Activated CD4-positive, alpha-beta T cell treated with anti-CD3 and anti-CD28 coated beads for 36 hours (primary cell): ENCODE results near the gene ERC2. TPM values are rescaled to one million over a fixed set of nuclear protein-coding genes. Genes with fewer than 3 reads are reported as not detected.
"Not testable (repeated sequence)": the region's sequence is repeated elsewhere in the genome, so short reads cannot be mapped to it uniquely, and the experiment has no call there.

Experiments used
- ATAC-seq: fragments of 200-7000 bp; cut with Tn5 transposase; one replicate; pipeline ENCODE4 v1.10.0; 2021; ENCODE audit warnings: mild to moderate bottlenecking, moderate library complexity
- CTCF ChIA-PET: fragments of 350-600 bp; sonication (Branson Sonifier 250); formaldehyde crosslinking; loops from one replicate; lab custom pipeline; 2021; ENCODE audit warnings: antibody characterized with exemption; lab: Charles Lee
- POLR2A ChIA-PET: fragments of 350-600 bp; sonication (Branson Sonifier 250); formaldehyde crosslinking; loops from one replicate; lab custom pipeline; 2021; ENCODE audit warnings: antibody characterized with exemption, inconsistent platforms; lab: Charles Lee
- DNase-seq: peaks from one replicate; pipeline ENCODE4 v3.0.0-alpha.2; 2020
- H3K27ac Mint-ChIP-seq: one replicate; pipeline ENCODE4 v1.8.0; 2021; ENCODE audit warnings: mixed read lengths
- H3K27me3 Mint-ChIP-seq: one replicate; pipeline ENCODE4 v1.8.0; 2021; ENCODE audit warnings: mixed read lengths
- H3K36me3 Mint-ChIP-seq: one replicate; pipeline ENCODE4 v1.8.0; 2021; ENCODE audit warnings: low read depth, mixed read lengths
- H3K4me1 Mint-ChIP-seq: one replicate; pipeline ENCODE4 v1.8.0; 2021; ENCODE audit warnings: mixed read lengths
- H3K4me3 Mint-ChIP-seq: one replicate; pipeline ENCODE4 v1.8.0; 2021; ENCODE audit warnings: mild to moderate bottlenecking, moderate library complexity, mixed read lengths
- H3K9me3 Mint-ChIP-seq: one replicate; pipeline ENCODE4 v1.8.0; 2021; ENCODE audit warnings: low read depth, mixed read lengths
- intact Hi-C, 2 experiments: fragments of 100-400 bp; cut with DNase I in 1 of 2; cut with micrococcal nuclease in 1 of 2; formaldehyde crosslinking; loops; one replicate each; pipeline versions ENCODE4 v1.14.2 to v1.15.1; 2022 to 2024; cut with DNase I, micrococcal nuclease
- total RNA-seq, 2 experiments: library from RNA; stranded (reverse); gene quantifications; one replicate each; pipeline ENCODE4 v1.2.3, GENCODE V29; 2021

The ERC2 gene
- total RNA-seq, 2 experiments from 2014 or later, result not detected

DNA sequence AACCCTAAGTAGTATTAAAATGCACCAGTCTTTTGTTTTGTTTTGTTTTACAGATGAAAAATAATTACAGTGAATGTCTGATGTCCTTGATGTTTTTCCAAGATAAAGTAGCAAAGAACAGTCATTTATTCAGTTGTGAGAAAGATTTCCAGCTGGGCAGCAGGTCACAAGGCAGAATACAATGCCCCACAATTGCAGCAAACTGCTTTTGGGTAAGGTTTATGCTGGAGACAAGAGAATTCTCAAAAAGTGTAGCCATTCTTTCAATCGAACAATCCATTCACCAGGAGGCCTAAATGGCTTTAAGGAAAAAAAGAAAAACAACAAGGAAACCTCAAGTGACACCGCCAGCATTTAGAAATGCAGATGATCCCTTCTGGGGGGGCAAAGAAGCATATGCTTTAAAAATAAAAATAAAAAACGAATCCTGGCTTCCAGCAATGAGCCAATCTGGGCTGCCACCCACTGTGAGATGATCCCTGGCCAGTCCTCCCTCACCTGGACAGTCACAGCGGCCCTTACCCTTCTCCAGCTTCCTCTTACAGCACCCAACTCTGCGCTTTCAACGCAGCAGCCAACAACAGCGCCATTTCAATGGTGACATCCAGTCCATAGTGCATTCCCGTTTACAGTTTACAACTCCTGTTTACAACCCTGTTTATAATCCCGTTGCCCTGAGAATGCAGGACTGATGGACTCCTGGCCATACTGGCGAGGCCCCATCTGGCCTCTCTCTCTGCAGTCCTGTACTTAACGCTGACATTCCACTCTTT lies 955.5 kb downstream of the ERC2 start:
- no peak for DNase-seq
- Mint-ChIP-seq H3K27me3 (peaks cover 2% of the 10 kb centered on the region), H3K4me1 (no peaks in the 10 kb centered on the region), H3K9me3 (no peaks in the 10 kb centered on the region), H3K36me3 (no peaks in the 10 kb centered on the region), H3K4me3 (no peak overlapping the region), H3K27ac (no peak overlapping the region)
- no peak for ATAC-seq
- intact Hi-C loops, result no loop called here
- ChIA-PET POLR2A (no interaction called here), CTCF (no interaction called here)

DNA sequence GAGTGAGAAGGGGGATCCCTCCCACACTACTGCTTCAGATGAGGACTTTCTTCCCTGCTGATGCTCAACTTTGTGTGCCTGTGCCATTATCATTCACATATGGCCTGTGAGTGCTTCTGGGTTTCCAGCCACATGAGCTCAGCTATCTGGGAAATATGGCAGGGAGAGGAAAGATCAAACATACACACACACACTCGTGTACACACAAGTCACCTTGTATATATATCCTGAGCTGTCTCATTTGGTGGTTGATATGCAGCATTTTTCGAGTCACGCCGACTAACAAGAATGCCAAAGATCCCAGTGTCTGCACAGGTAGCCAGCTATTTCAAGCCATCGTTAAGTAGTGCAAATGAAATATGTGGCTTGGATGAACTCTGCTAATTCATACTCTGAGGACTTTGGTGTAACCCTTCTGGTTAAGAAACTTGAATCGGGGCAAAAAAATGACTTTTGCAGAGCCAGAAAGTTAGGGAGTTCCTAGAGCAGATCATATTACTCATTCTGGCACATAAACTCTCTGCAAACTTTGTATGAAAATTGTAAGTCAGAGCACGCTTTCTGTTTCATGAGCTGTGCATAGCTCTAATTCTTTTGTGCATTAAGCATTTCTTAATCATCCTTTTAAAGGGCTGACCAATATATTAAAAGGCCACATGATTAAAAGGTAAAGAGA lies 956.2 kb downstream of the ERC2 start:
- CTCF ChIA-PET, result interaction anchor here (0.6 kb wide), 1 partner anchor 49 kb away, joined by 3 read pairs; no protein-coding TSS in a partner anchor
- ATAC-seq, result no peak
- intact Hi-C loops, result no loop called here

DNA sequence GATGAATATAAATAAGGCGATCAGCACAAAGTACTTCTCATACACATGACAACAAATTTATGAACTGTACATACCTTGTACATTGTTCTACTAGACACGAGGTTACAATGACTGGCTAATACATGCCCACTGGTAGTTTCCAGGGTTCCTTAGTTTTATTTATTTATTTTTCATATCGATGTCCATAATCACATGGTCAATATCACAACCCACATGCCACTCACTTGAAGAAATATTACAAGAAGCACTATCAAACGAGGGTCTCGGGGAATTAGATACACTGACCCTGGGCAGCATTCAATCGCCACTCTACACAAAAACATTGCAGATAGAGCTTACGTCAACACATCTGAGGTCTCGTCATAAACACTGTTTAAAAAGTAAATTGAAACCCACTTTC lies 959.9 kb downstream of the ERC2 start:
- POLR2A ChIA-PET, result no interaction called here
- CTCF ChIA-PET, result no interaction called here
- H3K27me3 Mint-ChIP-seq, result peaks cover 2% of the 10 kb centered on the region
- no peak for ATAC-seq
- no peak overlapping the region for H3K27ac Mint-ChIP-seq
- DNase-seq, result no peak
- no peaks in the 10 kb centered on the region for H3K4me1 Mint-ChIP-seq
- H3K9me3 Mint-ChIP-seq, result no peaks in the 10 kb centered on the region
- no peak overlapping the region for H3K4me3 Mint-ChIP-seq
- intact Hi-C loops, result no loop called here
- no peaks in the 10 kb centered on the region for H3K36me3 Mint-ChIP-seq

More for the DNA sequence above, 956.2 kb downstream of the ERC2 start:
- Mint-ChIP-seq H3K27me3 (peaks cover 4% of the 10 kb centered on the region), H3K36me3 (no peaks in the 10 kb centered on the region), H3K27ac (no peak overlapping the region), H3K4me1 (no peaks in the 10 kb centered on the region), H3K4me3 (no peak overlapping the region), H3K9me3 (no peaks in the 10 kb centered on the region)
- DNase-seq, result no peak
- POLR2A ChIA-PET, result no interaction called here

DNA sequence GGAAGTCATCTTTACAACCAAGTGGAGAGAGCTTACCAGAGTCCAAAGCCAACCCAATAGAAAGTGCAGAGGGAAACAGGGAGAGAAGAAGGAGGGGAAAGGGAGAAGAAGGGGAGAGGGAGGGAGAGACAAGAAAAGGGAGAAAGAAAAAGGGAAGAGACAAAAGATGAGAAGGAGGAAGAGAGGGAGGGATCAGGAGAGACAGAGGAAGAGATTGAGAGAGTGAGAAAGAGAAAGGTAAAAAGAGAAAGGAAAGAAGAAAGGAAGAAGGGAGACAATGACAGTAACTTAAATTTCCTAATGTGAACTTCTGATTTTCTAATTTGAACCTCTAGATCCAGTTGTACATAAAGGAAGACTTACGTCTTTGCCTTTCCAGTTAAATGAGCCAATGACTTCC lies 960.5 kb downstream of the ERC2 start:
- no peaks in the 10 kb centered on the region for H3K4me1 Mint-ChIP-seq
- intact Hi-C loops, result no loop called here
- no peak overlapping the region for H3K27ac Mint-ChIP-seq
- no peak for ATAC-seq
- no peaks in the 10 kb centered on the region for H3K36me3 Mint-ChIP-seq
- POLR2A ChIA-PET, result no interaction called here
- DNase-seq, result no peak
- H3K4me3 Mint-ChIP-seq, result no peak overlapping the region
- CTCF ChIA-PET, result interaction anchor here (0.6 kb wide), 1 partner anchor 981 kb away, joined by 3 read pairs; no protein-coding TSS in a partner anchor
- H3K27me3 Mint-ChIP-seq, result peaks cover 2% of the 10 kb centered on the region
- no peaks in the 10 kb centered on the region for H3K9me3 Mint-ChIP-seq

DNA sequence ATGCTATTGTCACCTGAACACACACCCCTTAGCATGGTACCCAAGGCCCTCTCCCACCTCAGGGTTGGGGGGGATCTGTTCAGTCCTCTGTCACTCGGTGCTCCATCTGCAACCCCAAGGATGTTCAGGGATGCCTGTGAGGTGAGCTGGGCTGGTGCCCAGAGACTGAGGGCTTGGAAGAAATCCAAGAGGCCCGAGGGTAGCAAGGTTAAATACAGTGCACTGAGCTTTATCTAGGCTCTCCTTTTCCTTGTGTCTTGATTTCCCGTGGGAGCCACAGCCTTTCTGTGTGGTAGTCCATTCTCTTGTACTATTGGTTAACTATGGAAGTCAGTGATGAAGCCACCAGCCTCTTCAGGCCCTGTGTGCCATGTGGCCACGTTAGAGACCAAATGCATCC lies 962.5 kb downstream of the ERC2 start:
- ATAC-seq (no peak), DNase-seq (no peak)
- H3K4me3 Mint-ChIP-seq, result no peak overlapping the region
- H3K27me3 Mint-ChIP-seq, result peaks cover 2% of the 10 kb centered on the region
- H3K27ac Mint-ChIP-seq, result no peak overlapping the region
- intact Hi-C loops, result no loop called here
- CTCF ChIA-PET, result no interaction called here
- H3K9me3 Mint-ChIP-seq, result no peaks in the 10 kb centered on the region
- no peaks in the 10 kb centered on the region for H3K36me3 Mint-ChIP-seq
- no peaks in the 10 kb centered on the region for H3K4me1 Mint-ChIP-seq
- POLR2A ChIA-PET, result no interaction called here

DNA sequence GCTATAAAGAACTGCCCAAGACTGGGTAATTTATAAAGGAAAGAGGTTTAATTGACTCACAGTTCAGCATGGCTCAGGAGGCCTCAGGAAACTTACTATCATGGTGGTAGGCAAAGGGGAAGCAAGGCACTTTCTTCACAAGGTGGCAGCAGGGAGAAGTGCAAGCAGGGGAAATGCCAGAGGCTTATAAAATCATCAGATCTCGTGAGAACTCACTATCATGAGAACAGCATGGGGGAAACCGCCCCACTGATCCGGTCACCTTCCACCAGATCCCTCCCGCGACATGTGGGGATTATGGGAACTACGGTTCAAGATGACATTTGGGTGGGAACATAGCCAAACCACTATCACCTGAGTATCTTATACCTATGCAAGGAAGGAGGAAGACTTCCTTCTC lies 963.2 kb downstream of the ERC2 start:
- ATAC-seq, DNase-seq, H3K4me1 Mint-ChIP-seq, intact Hi-C loops, H3K9me3 Mint-ChIP-seq, H3K27me3 Mint-ChIP-seq, H3K36me3 Mint-ChIP-seq, H3K4me3 Mint-ChIP-seq, CTCF ChIA-PET, H3K27ac Mint-ChIP-seq, POLR2A ChIA-PET: not testable (repeated sequence)

DNA sequence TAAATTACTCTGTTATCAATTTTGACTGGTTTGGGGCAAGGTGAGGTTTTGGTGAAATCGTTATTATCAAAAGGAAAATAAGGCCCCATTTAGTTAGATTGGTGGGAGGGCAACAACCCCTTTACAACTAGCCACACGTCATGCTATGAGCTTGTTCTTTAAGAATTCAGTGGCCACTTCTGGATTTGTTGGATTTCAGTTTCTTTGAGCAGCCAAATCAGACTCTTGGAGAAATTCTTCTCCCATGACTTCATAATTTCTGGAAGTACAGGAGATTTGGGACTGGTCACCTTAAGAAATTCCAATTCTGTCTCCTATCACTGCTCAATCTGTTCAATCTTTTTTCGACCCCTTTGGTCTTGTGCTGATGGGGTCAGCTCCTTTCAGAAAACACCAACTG lies 966.4 kb downstream of the ERC2 start:
- Mint-ChIP-seq H3K27me3 (no peaks in the 10 kb centered on the region), H3K27ac (no peak overlapping the region), H3K9me3 (no peaks in the 10 kb centered on the region), H3K4me3 (no peak overlapping the region), H3K4me1 (no peaks in the 10 kb centered on the region), H3K36me3 (no peaks in the 10 kb centered on the region)
- POLR2A ChIA-PET, result no interaction called here
- ATAC-seq (no peak), DNase-seq (no peak)
- CTCF ChIA-PET, result interaction anchor here (0.7 to 1.0 kb wide), 2 partner anchors 68 to 750 kb away, joined by 3 read pairs; no protein-coding TSS in a partner anchor
- intact Hi-C loops, result no loop called here

DNA sequence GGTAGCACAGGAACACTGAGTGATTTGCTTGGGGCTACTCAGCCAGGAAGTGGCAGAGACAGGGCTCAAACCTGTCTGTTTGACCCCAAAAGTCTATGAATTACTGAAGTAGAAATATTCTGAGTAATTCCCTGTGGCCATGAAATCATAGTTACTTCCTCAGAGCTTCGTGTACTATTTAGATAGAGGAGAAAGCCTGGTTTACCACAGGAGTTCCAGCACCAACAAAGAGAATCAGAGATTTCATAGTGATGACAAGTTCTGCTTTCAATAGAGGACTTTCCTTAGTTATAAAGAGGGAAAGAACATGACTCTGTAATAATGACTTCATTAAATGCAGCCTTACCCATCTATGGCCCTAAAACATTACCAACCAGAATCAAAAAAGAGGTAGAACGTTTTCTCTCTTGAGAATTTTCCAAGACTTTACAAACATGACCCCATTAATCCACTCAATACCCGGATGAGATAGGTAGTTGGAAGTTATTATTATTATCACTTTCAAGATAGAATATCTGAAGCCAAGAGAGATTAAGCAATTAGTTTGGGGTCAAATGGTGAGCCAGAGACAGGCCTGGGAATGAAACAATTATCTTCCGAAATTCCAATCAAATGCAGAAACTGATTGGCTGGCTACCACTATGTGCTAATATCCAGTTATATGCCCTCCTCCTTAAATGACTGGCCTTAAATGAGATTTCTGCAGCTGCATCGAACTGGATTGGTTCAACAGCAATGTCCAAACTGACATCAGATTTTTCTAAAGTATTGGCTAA lies 967.5 kb downstream of the ERC2 start:
- DNase-seq (no peak), ATAC-seq (no peak)
- intact Hi-C loops, result no loop called here
- Mint-ChIP-seq H3K9me3 (no peaks in the 10 kb centered on the region), H3K36me3 (no peaks in the 10 kb centered on the region), H3K4me1 (no peaks in the 10 kb centered on the region), H3K4me3 (no peak overlapping the region), H3K27me3 (peaks cover 2% of the 10 kb centered on the region), H3K27ac (no peak overlapping the region)
- POLR2A ChIA-PET, result no interaction called here
- CTCF ChIA-PET, result no interaction called here

DNA sequence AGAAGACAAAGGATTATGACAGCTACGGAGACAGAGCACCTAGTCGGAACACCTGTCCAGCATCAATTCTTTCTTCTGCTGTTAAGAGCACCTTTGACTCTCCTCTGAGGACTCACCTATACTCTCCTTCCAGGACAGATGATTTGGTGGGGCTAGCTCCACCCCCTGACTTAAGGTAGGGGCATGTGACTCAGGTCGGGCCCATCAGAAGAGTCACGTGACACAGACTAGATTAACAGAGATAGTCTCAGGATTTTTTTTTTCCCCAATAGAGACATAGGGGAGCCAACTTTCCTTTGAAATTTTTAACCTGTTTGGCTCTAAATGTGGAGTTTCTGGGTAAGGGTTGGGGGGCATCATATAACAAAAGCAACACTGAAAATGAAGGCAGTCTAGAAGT lies 969.7 kb downstream of the ERC2 start:
- intact Hi-C loops, result no loop called here
- DNase-seq, result no peak
- ChIA-PET POLR2A (no interaction called here), CTCF (no interaction called here)
- Mint-ChIP-seq H3K27me3 (peaks cover 4% of the 10 kb centered on the region), H3K36me3 (no peaks in the 10 kb centered on the region), H3K9me3 (no peaks in the 10 kb centered on the region), H3K4me3 (no peak overlapping the region), H3K4me1 (no peaks in the 10 kb centered on the region), H3K27ac (no peak overlapping the region)
- no peak for ATAC-seq

DNA sequence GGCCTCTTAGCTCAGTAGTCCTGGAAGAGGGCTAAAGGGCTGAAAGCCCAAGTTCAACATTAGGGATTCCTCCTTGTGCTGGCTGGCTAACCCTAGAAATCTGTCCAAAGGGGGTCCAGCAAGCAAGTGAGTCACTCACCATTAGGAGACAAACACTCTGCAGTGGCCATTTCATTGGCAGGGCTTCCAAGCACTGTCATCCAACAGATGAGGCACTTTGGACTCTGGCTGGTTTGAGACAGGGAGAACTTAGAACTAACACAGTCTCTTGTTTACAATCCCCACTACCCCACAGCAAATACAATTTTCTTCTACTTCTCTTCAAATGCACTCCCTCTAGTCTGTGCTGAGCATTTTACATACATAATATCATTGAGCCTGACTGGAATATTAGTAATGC lies 971.0 kb downstream of the ERC2 start:
- no peak overlapping the region for H3K4me3 Mint-ChIP-seq
- H3K4me1 Mint-ChIP-seq, result no peaks in the 10 kb centered on the region
- peaks cover 7% of the 10 kb centered on the region for H3K27me3 Mint-ChIP-seq
- DNase-seq (no peak), ATAC-seq (no peak)
- H3K36me3 Mint-ChIP-seq, result no peaks in the 10 kb centered on the region
- intact Hi-C loops, result no loop called here
- POLR2A ChIA-PET, result interaction anchor here (0.7 kb wide), 1 partner anchor 23 kb away, joined by 3 read pairs; no protein-coding TSS in a partner anchor
- no peak overlapping the region for H3K27ac Mint-ChIP-seq
- H3K9me3 Mint-ChIP-seq, result no peaks in the 10 kb centered on the region
- CTCF ChIA-PET, result no interaction called here

DNA sequence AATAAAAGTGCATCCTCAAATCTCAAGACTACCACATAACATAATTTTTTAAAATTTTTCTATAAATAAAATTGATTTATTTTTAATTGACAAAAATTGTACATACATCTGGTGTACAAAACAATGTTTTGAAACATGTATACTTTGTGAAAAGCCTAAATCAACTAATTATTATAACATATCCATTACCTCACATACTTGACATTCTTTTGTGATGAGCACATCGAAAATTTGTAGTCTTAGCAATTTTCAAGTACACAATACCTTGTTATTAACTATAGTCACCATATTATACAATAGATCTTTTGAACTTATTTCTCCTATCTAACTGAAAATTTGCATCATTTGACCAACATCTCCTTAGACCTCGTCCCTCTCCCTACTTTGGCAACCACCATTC lies 973.3 kb downstream of the ERC2 start:
- DNase-seq (no peak), ATAC-seq (no peak)
- Mint-ChIP-seq H3K4me3 (no peak overlapping the region), H3K9me3 (no peaks in the 10 kb centered on the region), H3K27me3 (peaks cover 14% of the 10 kb centered on the region), H3K27ac (no peak overlapping the region), H3K36me3 (no peaks in the 10 kb centered on the region), H3K4me1 (no peaks in the 10 kb centered on the region)
- ChIA-PET POLR2A (no interaction called here), CTCF (no interaction called here)
- intact Hi-C loops, result no loop called here
